Upper lobe of left lung (tissue), 4 donors: ENCODE measurements around the gene OR52E8.

Experiments used
- CTCF ChIP-seq, 6 experiments: fragments of 450-650 bp in 4 of 6; fragments of 200-600 bp in 2 of 6; sonication (generic) in 2 of 6; IDR thresholded peaks; one replicate each; pipeline ENCODE4 v1.5.1; 2016 to 2019; ENCODE audit warnings: antibody characterized with exemption in 6 of 6
- EP300 ChIP-seq, 4 donors: sonication (generic); formaldehyde crosslinking; IDR thresholded peaks; one replicate each; pipeline ENCODE4 v1.5.1; 2017; ENCODE audit warnings: antibody characterized with exemption in 4 of 4, control low read depth in 2 of 4
- POLR2AphosphoS5 ChIP-seq, 2 donors: sonication (generic); formaldehyde crosslinking; IDR thresholded peaks; one replicate each; pipeline ENCODE4 v1.5.1; 2017; ENCODE audit warnings: antibody characterized with exemption in 2 of 2

- TF ChIP-seq EP300 (IDR thresholded peaks at IDR 0.05) (no peak), CTCF (IDR thresholded peaks at IDR 0.05) (no peak), POLR2AphosphoS5 (IDR thresholded peaks at IDR 0.05) (no peak)
These were observed 8.3 kb upstream of the OR52E8 start for GRCh38 chr11:5865826-5866225.
